Right forelimb (tissue), 1 donor: ENCODE results near the gene DVL1.

Source experiments
- DNase-seq: peaks from one replicate; pipeline ENCODE4 v3.0.0-alpha.2; 2018

Gene DVL1

DNA sequence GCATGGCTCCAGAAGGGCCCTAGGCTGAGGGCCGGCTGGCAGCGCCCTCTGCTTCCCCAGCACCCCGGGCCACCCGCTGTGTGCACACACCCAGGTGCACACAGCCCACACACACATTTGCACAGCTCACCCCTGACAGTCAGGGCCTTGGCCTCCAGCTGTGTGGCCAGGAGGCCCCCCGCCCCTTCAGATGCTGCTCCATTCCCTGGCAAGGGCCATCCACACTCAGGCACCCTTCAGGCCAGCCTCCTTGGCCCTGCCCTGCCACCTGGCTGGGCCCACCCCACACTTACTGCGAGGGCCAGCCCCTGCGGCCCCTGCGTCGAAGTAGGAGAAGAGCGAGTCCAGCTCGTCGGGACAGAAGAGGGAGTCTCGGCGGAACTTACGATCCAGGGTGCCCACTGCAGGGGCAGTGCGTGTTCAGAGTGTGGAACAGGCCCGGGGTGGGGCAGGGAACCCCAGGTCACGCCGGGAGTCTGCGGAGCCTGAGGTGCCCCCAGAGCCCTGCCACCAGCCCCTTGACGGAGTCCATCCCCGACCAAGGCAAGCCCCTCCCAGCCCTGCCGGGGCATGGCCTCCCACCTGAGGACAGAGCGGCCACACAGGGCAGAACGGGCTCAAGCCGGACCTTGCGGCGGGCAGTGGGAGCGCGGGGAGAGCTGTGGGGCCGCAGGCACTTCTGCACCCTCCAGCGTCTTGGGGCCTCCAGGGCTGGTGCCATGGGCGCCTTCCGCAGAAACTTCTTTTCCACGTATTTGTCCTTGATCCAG lies 53.9 kb downstream of the DVL1 start:
- DNase-seq, result no peak

DNA sequence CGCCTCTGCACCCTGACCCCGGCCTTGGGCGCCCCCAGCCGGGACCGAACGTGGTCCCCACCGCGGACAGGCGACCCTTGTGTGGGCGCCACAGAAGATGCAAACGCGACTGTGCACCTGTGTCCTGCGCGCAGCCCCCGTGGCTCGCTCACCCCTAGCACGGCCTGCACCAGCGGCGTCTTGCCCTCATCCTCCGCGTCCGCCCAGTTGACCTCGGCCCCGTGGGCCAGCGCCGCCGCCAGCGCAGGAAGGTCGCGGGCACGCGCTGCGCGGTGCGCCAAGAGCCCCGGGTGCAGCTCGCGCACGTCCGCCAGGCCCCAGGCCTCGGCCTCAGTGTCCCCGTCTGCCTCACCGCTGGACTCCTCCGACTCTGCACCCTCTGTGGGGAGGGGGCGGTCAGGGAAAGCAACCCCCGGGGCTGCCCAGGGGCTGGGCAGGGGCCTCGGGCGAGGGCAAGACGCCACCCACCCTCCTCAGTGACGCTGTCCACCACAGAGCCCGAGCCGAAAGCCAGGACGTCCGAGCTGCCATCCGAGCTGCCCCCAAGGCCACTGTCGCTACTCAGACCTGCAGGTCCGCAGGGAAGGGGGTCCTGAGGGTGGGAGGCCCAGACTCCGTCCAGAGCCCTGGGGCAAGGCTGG lies 54.8 kb downstream of the DVL1 start:
- no peak for DNase-seq

DNA sequence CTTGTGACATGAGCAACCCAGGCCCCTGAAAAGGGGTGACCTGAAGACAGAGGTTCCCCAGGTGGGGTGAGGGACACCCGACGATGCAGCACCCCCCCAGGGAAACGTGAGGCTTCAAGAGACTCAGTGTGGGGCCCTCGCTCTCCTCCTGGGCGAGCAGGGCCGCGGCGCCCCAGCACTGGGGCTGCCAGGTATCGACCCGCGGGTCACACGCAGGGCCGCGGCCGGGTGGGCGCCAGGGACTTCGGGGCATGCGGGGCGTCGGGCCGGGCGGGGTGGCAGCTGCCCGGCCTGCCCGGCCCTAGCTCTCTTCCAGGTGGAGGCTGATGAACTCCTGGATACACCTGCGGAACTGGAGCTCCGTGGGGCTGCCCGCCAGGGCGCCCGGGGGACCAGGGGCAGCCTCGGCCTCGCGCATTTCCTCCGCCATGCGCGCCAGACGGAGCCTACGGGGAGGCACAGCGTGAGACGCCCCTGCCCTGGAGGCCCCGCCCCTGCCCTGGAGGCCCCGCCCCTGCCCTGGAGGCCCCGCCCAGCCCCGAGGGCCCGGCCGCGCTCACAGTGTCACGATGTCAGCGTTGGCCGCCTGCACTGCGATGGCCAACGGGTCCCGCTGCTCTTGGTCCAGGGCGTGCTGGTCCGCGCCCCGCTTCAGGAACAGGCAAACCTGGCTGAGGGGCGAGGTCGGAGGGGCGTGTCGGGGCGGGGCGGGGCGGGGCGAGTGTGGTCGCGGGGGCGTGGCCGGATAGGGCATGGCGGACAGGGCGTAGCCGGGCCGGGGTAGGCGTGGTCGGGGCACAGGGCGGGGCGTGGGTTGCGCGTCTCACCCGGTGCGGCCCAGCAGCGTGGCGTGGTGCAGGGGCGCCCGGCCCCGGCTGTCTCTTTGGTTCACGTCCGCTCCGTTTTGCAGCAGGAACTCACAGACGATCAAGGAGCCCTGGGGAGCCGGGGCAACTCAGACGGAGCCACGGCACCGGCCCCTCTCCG lies 55.7 kb downstream of the DVL1 start:
- no peak for DNase-seq

DNA sequence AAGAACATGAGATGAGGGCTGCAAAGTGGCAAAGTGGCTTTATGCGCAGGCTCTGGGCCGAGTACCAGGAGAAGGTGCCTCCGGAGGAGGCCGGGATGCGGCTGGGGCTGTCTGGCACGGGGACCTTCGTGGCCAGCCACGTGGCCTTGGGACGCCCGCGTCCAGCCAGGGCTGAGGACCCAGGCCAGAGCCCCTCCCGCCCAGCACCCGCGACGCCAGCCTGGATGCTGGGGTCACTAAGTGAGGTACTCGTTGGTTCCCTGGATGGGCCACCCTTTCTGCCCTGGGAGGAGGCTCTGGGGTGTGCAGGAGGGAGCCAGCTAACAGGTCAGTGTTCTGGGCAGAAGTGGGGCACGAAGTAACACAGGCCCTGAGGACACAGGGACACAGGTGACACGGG lies 56.4 kb downstream of the DVL1 start:
- DNase-seq, result no peak

GRCh38 chr1:1292442-1292779 lies 56.8 kb downstream of the DVL1 start:
- DNase-seq, result no peak

DNA sequence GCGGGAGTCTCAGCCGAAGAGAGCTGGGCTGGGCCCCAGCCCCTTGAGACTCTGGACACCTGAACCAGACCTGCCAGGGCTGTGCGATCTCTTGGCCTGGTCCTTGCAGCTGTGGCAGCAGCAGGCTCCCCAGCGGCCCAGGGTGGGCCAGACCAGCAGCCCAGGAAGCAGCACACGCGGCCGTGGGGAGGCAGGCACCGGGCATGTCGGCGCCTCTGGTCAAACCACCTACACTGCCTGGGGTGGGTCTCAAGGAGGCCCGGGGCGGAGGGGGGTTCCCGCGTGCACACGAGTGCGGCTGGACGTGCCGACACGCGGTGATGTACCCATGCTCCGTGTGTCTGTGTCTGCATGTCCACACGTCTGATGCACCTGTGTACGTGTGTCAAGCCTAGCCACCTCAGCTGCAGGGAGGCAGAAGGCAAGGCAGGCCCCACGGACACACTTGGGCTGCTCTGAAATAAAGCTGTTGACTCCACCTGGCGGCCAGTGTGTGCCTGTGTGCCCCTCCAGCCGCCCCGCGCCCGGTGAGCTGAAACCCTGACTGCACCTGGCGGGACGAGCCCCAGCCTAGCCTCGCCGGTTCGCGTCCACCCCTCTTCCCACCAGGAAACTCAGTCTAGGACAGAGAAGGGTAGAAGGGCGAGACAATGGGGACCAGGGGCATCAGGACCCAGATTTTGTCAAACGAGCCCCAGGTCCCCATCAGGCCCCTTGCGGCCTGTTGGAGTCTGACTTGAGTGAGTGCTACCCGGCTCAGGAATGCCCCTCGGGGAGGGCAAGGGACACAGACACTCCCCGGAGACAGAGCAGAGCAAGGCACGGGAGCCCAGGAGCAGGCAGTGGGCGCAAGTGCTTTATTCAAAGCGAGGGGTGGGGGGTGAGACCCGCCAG lies 57.4 kb downstream of the DVL1 start:
- DNase-seq, result peak; percentile 78

GRCh38 chr1:1291023-1291528 lies 58.1 kb downstream of the DVL1 start:
- no peak for DNase-seq

- no peak for DNase-seq
Measured at GRCh38 chr1:1290238-1290731, 58.9 kb downstream of the DVL1 start.

- DNase-seq, result no peak
Measured at GRCh38 chr1:1287288-1288110, 61.7 kb downstream of the DVL1 start.

DNA sequence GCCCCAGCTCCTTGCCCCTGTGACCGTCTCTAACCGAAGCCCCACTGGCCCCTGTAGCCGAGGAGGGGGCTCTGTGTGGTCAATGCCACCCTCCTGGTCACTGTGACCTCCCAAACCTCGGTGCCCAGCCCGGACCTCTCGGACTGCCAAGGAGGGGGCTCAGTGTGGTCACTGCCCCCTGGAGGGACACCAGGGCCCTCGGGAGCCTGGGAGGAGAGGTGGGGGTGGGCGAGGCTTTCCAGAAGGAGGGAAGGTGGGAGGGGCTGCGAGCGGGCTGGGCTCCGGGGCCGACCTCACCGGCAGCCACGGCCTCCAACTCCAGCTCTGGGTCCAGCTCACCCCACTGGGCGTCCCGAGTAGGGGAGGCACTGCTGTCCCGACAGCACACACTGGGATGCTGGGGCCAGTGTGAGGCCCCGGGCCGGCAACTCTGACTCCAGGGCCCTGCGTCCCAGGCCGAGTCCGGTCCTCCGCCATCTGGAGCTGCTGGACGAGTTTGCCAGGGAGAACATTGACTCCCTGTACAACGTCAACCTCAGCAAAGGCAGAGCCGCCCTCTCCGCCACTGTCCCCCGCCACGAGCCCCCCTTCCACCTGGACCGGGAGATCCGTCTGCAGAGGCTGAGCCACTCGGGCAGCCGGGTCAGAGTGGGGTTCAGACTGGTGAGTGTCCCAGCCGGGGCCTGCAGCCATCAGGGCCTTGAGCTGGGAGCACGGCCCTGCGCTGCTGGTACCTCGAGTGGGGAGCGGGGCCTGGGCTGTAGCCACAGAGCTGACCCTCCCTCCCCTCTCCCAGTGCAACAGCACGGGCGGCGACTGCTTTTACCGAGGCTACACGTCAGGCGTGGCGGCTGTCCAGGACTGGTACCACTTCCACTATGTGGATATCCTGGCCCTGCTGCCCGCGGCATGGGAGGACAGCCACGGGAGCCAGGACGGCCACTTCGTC lies 62.6 kb downstream of the DVL1 start:
- DNase-seq, result no peak

DNA sequence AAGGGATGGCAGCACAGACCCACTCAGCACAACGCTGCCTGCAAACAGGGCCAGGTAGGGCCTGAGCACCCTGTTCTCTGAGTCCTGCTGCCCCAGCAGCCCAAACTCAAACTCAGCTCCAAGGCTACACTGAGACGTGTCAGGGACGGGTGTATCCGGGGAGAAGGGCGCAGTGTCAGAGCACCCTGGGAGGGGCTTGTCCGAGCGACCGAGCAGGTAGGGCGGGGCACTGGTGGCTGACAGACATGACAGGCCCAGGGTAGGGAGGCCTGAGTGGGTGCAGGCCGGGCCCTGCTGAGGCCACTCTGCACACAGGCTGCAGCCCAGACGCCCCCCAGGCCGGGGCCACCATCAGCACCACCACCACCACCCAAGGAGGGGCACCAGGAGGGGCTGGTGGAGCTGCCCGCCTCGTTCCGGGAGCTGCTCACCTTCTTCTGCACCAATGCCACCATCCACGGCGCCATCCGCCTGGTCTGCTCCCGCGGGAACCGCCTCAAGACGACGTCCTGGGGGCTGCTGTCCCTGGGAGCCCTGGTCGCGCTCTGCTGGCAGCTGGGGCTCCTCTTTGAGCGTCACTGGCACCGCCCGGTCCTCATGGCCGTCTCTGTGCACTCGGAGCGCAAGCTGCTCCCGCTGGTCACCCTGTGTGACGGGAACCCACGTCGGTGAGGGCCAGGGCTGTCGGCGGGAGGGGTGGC lies 63.5 kb downstream of the DVL1 start:
- DNase-seq, result no peak
